ENCODE measurements around the gene KIF16B. TPM values are rescaled to one million over a fixed set of nuclear protein-coding genes. Genes with fewer than 3 reads are reported as not detected.

Gene KIF16B
- total RNA-seq, 1 experiment from 2014 or later = 7.0 TPM

DNA sequence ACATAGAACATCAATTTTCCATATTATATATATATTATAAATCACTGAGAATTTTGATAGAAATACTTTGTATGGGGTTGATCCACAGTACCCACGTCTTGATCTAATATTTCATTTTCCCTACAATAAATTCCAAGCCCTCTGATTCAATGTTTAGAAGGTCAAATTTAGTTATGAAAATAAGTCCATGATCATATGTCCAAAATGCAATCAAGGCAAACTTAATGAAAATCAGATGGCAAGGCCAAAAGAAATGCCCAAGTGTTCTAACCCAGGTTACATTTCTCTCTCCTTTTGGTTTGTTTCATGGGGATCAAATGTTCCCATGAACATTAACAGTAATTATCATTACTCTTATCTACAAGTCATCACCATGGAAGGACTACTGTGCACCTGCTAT, 203.8 kb downstream of the KIF16B start:
- H3K27ac ChIP-seq (ENCODE audit: low read depth, low read length) = no peak overlapping the region
- ChIA-PET RAD21 (ENCODE audit: low non-redundant PET in 1 of 2, low total read pairs in 2 of 2, uncharacterized antibody in 2 of 2, unreplicated experiment in 2 of 2) (no interaction called here), CTCF (no interaction called here), POLR2A (no interaction called here)
- H3K4me3 ChIP-seq (replicated peaks in 1 of 2; ENCODE audit: low read depth in 1 of 2, low read length in 2 of 2) = no peak overlapping the region
- H2AFZ ChIP-seq (ENCODE audit: low read depth, low read length, poor library complexity, severe bottlenecking) = no peak overlapping the region
- H3K27me3 ChIP-seq (ENCODE audit: insufficient read depth, low read length) = no peaks in the 10 kb centered on the region
- H3K4me1 ChIP-seq (ENCODE audit: control insufficient read depth in 1 of 2, insufficient read depth in 2 of 2, low read length in 2 of 2) = no peaks in the 10 kb centered on the region
- no peaks in the 10 kb centered on the region for H3K36me3 ChIP-seq (ENCODE audit: control insufficient read depth in 1 of 2, insufficient read depth in 2 of 2, low read length in 2 of 2)
- BruUV-seq (replicated peaks) = no TSS peak
- H3K79me2 ChIP-seq (ENCODE audit: insufficient read depth, low read length) = no peaks in the 10 kb centered on the region
- no peak for ATAC-seq
- no peak for DNase-seq (ENCODE audit: low read depth, low spot score)
- TF ChIP-seq JUND (IDR thresholded peaks at IDR 0.05) (no peak), ELF1 (IDR thresholded peaks at IDR 0.05; ENCODE audit: borderline replicate concordance, low read depth) (no peak)
- no peak overlapping the region for H3K4me2 ChIP-seq (ENCODE audit: low read length)
- no peaks in the 10 kb centered on the region for H3K9me3 ChIP-seq (ENCODE audit: control insufficient read depth in 1 of 2, insufficient read depth in 1 of 2, low read depth in 1 of 2, low read length in 2 of 2)
- no peak overlapping the region for H3K9ac ChIP-seq (ENCODE audit: low read length)
- intact Hi-C loops (cut with micrococcal nuclease) = no loop called here
- no peaks in the 10 kb centered on the region for H3K9me2 ChIP-seq (ENCODE audit: insufficient read depth)
- H4K20me1 ChIP-seq (ENCODE audit: insufficient read depth) = no peaks in the 10 kb centered on the region

DNA sequence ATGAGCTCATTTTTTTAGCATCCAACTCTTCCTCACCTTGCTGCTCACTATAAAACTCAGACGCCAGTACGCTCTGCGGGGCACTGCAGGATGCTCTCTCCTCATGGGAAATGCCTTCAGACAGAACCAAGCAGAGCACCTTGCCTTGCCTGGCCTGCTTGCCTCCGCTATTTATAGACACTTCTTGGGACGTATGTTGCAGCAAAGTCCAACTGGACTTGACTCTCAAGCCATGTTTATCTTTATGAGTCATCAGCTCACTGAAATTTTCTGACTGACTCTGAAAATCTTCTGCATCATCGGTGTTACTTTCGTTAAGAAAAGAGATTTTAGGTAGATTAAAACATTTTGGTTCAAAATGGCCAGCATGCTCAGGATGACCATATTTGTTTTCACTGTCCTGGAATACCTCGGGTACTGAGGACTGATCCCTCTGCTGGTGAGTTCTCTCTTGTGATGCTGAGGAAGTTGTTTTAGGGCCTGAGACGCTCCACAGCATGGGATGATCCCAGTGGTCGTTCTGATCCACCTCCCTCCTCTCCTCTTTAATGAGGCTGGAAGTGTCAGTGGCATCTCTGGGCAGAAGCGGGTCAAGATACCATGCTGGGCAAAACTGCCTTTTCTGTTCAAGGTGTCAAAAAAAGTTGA, 204.5 kb downstream of the KIF16B start:
- no peak overlapping the region for H2AFZ ChIP-seq (ENCODE audit: low read depth, low read length, poor library complexity, severe bottlenecking)
- BruUV-seq (replicated peaks) = no TSS peak
- RAD21 ChIA-PET (ENCODE audit: low non-redundant PET in 1 of 2, low total read pairs in 2 of 2, uncharacterized antibody in 2 of 2, unreplicated experiment in 2 of 2) = no interaction called here
- H3K9me2 ChIP-seq (ENCODE audit: insufficient read depth) = no peaks in the 10 kb centered on the region
- no peaks in the 10 kb centered on the region for H3K4me1 ChIP-seq (ENCODE audit: control insufficient read depth in 1 of 2, insufficient read depth in 2 of 2, low read length in 2 of 2)
- no peak overlapping the region for H3K27ac ChIP-seq (ENCODE audit: low read depth, low read length)
- H3K36me3 ChIP-seq (ENCODE audit: control insufficient read depth in 1 of 2, insufficient read depth in 2 of 2, low read length in 2 of 2) = no peaks in the 10 kb centered on the region
- no peak for TF ChIP-seq FOSL1 (IDR thresholded peaks at IDR 0.05; ENCODE audit: low read depth)
- no peaks in the 10 kb centered on the region for H4K20me1 ChIP-seq (ENCODE audit: insufficient read depth)
- no peak overlapping the region for H3K4me2 ChIP-seq (ENCODE audit: low read length)
- DNase-seq (ENCODE audit: low read depth, low spot score) (no peak), ATAC-seq (no peak)
- H3K4me3 ChIP-seq (replicated peaks in 1 of 2; ENCODE audit: low read depth in 1 of 2, low read length in 2 of 2) = no peak overlapping the region
- no peaks in the 10 kb centered on the region for H3K79me2 ChIP-seq (ENCODE audit: insufficient read depth, low read length)
- no peak overlapping the region for H3K9ac ChIP-seq (ENCODE audit: low read length)
- H3K27me3 ChIP-seq (ENCODE audit: insufficient read depth, low read length) = no peaks in the 10 kb centered on the region
- CTCF ChIA-PET = no interaction called here
- intact Hi-C loops (cut with micrococcal nuclease) = no loop called here
- POLR2A ChIA-PET = no interaction called here
- H3K9me3 ChIP-seq (ENCODE audit: control insufficient read depth in 1 of 2, insufficient read depth in 1 of 2, low read depth in 1 of 2, low read length in 2 of 2) = no peaks in the 10 kb centered on the region
